Natural killer cell (primary cell): ENCODE data around the gene GARRE1. TPM values are rescaled to one million over a fixed set of nuclear protein-coding genes. Genes with fewer than 3 reads are reported as not detected.
"Not testable (repeated sequence)": the region's sequence is repeated elsewhere in the genome, so short reads cannot be mapped to it uniquely, and the experiment has no call there.

Source experiments
- ATAC-seq, 3 donors: fragments of 150-1000 bp in 2 of 3; fragments of 200-7000 bp in 1 of 3; cut with Tn5 transposase; 1 replicate in 1 of 3; 2 replicates in 2 of 3; pipeline ENCODE4 v1.10.0; 2021; ENCODE audit warnings: mild to moderate bottlenecking in 2 of 3, moderate library complexity in 2 of 3
- DNase-seq, 2 donors: peaks; one replicate each; pipeline versions ENCODE4 v3.0.0 to v3.0.0-alpha.2; 2013 to 2021; ENCODE audit warnings: mixed read lengths in 1 of 2
- H3K27ac ChIP-seq: one replicate; pipeline ENCODE4 v1.5.1; 2013; ENCODE audit warnings: mild to moderate bottlenecking, low read length
- H3K27me3 ChIP-seq: one replicate; pipeline ENCODE4 v1.6.1; 2013; ENCODE audit warnings: low read length; ENCODE audit not compliant: control insufficient read depth, insufficient read depth
- H3K36me3 ChIP-seq: one replicate; pipeline ENCODE4 v1.6.1; 2013; ENCODE audit warnings: low read length; ENCODE audit not compliant: control insufficient read depth, insufficient read depth
- H3K4me1 ChIP-seq: one replicate; pipeline ENCODE4 v1.6.1; 2013; ENCODE audit warnings: low read length; ENCODE audit not compliant: control insufficient read depth, insufficient read depth
- H3K4me3 ChIP-seq: one replicate; pipeline ENCODE4 v1.5.1; 2013; ENCODE audit warnings: low read length
- H3K9me3 ChIP-seq: one replicate; pipeline ENCODE4 v1.6.1; 2013; ENCODE audit warnings: low read length; ENCODE audit not compliant: control insufficient read depth, insufficient read depth
- H3K27ac Mint-ChIP-seq, 2 donors: one replicate each; pipeline ENCODE4 v1.8.0; 2022; ENCODE audit warnings: mild to moderate bottlenecking in 2 of 2, mixed read lengths in 2 of 2, moderate library complexity in 1 of 2
- H3K27me3 Mint-ChIP-seq, 2 donors: one replicate each; pipeline ENCODE4 v1.8.0; 2022; ENCODE audit warnings: low read depth in 2 of 2, mixed read lengths in 2 of 2
- H3K36me3 Mint-ChIP-seq: one replicate; pipeline ENCODE4 v1.8.0; 2022; ENCODE audit warnings: mixed read lengths
- H3K4me1 Mint-ChIP-seq, 2 donors: one replicate each; pipeline ENCODE4 v1.8.0; 2022; ENCODE audit warnings: mixed read lengths in 2 of 2
- H3K4me3 Mint-ChIP-seq: one replicate; pipeline ENCODE4 v1.8.0; 2022; ENCODE audit warnings: mild to moderate bottlenecking, moderate library complexity, mixed read lengths
- H3K9me3 Mint-ChIP-seq, 2 donors: one replicate each; pipeline ENCODE4 v1.8.0; 2022; ENCODE audit warnings: mixed read lengths in 2 of 2
- CTCF ChIP-seq: fragments of 200-600 bp; IDR thresholded peaks from one replicate; pipeline ENCODE4 v1.8.0; 2022; ENCODE audit warnings: antibody characterized with exemption
- WGBS: methylation state at CpG from one replicate; pipeline ENCODE4 v1.1.7; 2013; ENCODE audit warnings: missing lambda C conversion rate; ENCODE audit not compliant: insufficient coverage; 5-methylcytosine and 5-hydroxymethylcytosine counted together
- intact Hi-C: fragments of 100-400 bp; cut with micrococcal nuclease; formaldehyde crosslinking; loops from one replicate; pipeline ENCODE4 v1.14.2; 2022
- total RNA-seq, 4 donors: library from RNA; stranded (reverse); fragments of 120-200 nt in 1 of 4; gene quantifications; one replicate each; pipeline versions ENCODE4 v1.2.3 to v1.2.4, GENCODE V29; 2013 to 2022

GARRE1 gene
- total RNA-seq, 3 donors from 2014 or later (not counting 1 experiment from before 2014, with no cell fraction given) = 21.9 to 29.2 (median 22.0) TPM

GRCh38 chr19:34215666-34216038 is 38.7 kb upstream of the GARRE1 start:
- Mint-ChIP-seq H3K9me3 (no peaks in the 10 kb centered on the region), H3K4me3 (no peak overlapping the region), H3K27me3 (no peaks in the 10 kb centered on the region), H3K27ac (peak overlapping the region in 1 of 2 donors; percentile 20), H3K4me1 (peaks cover 24 to 25% of the 10 kb centered on the region in 2 donors), H3K36me3 (no peaks in the 10 kb centered on the region)
- TF ChIP-seq CTCF = no peak
- no peak for DNase-seq
- Histone ChIP-seq H3K4me1 (peaks cover 10% of the 10 kb centered on the region), H3K4me3 (no peak overlapping the region), H3K36me3 (peaks cover 31% of the 10 kb centered on the region), H3K27ac (no peak overlapping the region), H3K9me3 (no peaks in the 10 kb centered on the region), H3K27me3 (no peaks in the 10 kb centered on the region)
- intact Hi-C loops = no loop called here
- no peak for ATAC-seq
- 100% methylated on average over 3 of the region's 3 CpGs for WGBS

- not testable (repeated sequence) for H3K36me3 Mint-ChIP-seq
Measured at GRCh38 chr19:34216745-34217219, 37.6 kb upstream of the GARRE1 start.

GRCh38 chr19:34217952-34218817 is 36.2 kb upstream of the GARRE1 start:
- Mint-ChIP-seq H3K4me3 (peak overlapping the region; percentile 14), H3K36me3 (no peaks in the 10 kb centered on the region), H3K27me3 (no peaks in the 10 kb centered on the region), H3K4me1 (peaks cover 25 to 30% of the 10 kb centered on the region in 2 donors), H3K9me3 (no peaks in the 10 kb centered on the region), H3K27ac (peak overlapping the region; percentile 57 to 68)
- no peak for TF ChIP-seq CTCF
- no peaks in the 10 kb centered on the region for H3K27me3 ChIP-seq
- H3K9me3 ChIP-seq = no peaks in the 10 kb centered on the region
- WGBS = 18% methylated on average over 16 of the region's 18 CpGs
- ATAC-seq (peak; percentile 77 to 85 (median 83)), DNase-seq (peak; percentile 32 to 94)
- intact Hi-C loops = loop anchor here (2.0 kb wide), 1 partner anchor 45 kb away; the partner anchor contains the start of gene LSM14A
- peaks cover 10% of the 10 kb centered on the region for H3K4me1 ChIP-seq
- no peak overlapping the region for H3K4me3 ChIP-seq
- H3K27ac ChIP-seq = peak overlapping the region; percentile 52
- peaks cover 38% of the 10 kb centered on the region for H3K36me3 ChIP-seq

More at GRCh38 chr19:34216745-34217219, 37.6 kb upstream of the GARRE1 start:
- H3K4me3 Mint-ChIP-seq, DNase-seq, H3K27me3 ChIP-seq, ATAC-seq, H3K27me3 Mint-ChIP-seq, H3K27ac ChIP-seq, H3K9me3 ChIP-seq, intact Hi-C loops, H3K9me3 Mint-ChIP-seq, H3K4me3 ChIP-seq, H3K27ac Mint-ChIP-seq: not testable (repeated sequence)
- Histone ChIP-seq H3K4me1 (peaks cover 10% of the 10 kb centered on the region), H3K36me3 (peaks cover 31% of the 10 kb centered on the region)
- WGBS = 81% methylated on average over 12 of the region's 14 CpGs
- H3K4me1 Mint-ChIP-seq = peaks cover 25 to 27% of the 10 kb centered on the region in 2 donors

GRCh38 chr19:34218818-34219164 is 35.6 kb upstream of the GARRE1 start:
- ATAC-seq = no peak
- intact Hi-C loops = loop anchor here (2.0 kb wide), 1 partner anchor 46 kb away; the partner anchor contains the start of gene LSM14A
- H3K27me3 ChIP-seq = no peaks in the 10 kb centered on the region
- H3K4me1 Mint-ChIP-seq = peaks cover 25 to 35% of the 10 kb centered on the region in 2 donors
- H3K27me3 Mint-ChIP-seq = no peaks in the 10 kb centered on the region
- H3K27ac Mint-ChIP-seq = peak overlapping the region; percentile 57 to 68
- peak overlapping the region; percentile 52 for H3K27ac ChIP-seq
- WGBS = 86% methylated on average over 1 of the region's 2 CpGs
- peak overlapping the region; percentile 14 for H3K4me3 Mint-ChIP-seq
- no peak for DNase-seq
- H3K9me3 ChIP-seq = no peaks in the 10 kb centered on the region
- H3K36me3 ChIP-seq = peaks cover 40% of the 10 kb centered on the region
- H3K4me1 ChIP-seq = peaks cover 10% of the 10 kb centered on the region
- H3K9me3 Mint-ChIP-seq = no peaks in the 10 kb centered on the region
- no peak for TF ChIP-seq CTCF
- H3K36me3 Mint-ChIP-seq = peaks cover 5% of the 10 kb centered on the region
- H3K4me3 ChIP-seq = no peak overlapping the region
